Fibroblast of lung (primary cell): ENCODE data around the gene P2RY4.

ENCODE experiments used
- EZH2 ChIP-seq: IDR thresholded peaks from 2 replicates; pipeline ENCODE4 v1.5.1; 2012; ENCODE audit warnings: low read length, control low read depth, mild to moderate bottlenecking; ENCODE audit errors: missing control alignments
- TF ChIP-seq, protein P1 (sequence below), 2 donors: IDR thresholded peaks in 1 of 2; conservative IDR thresholded peaks in 1 of 2; 1 replicate in 1 of 2; 2 replicates in 1 of 2; pipeline ENCODE4 v1.5.1; 2011 to 2012; ENCODE audit warnings: low read length in 2 of 2, control low read depth in 1 of 2, inconsistent platforms in 1 of 2, low read depth in 1 of 2, mild to moderate bottlenecking in 1 of 2

DNA sequence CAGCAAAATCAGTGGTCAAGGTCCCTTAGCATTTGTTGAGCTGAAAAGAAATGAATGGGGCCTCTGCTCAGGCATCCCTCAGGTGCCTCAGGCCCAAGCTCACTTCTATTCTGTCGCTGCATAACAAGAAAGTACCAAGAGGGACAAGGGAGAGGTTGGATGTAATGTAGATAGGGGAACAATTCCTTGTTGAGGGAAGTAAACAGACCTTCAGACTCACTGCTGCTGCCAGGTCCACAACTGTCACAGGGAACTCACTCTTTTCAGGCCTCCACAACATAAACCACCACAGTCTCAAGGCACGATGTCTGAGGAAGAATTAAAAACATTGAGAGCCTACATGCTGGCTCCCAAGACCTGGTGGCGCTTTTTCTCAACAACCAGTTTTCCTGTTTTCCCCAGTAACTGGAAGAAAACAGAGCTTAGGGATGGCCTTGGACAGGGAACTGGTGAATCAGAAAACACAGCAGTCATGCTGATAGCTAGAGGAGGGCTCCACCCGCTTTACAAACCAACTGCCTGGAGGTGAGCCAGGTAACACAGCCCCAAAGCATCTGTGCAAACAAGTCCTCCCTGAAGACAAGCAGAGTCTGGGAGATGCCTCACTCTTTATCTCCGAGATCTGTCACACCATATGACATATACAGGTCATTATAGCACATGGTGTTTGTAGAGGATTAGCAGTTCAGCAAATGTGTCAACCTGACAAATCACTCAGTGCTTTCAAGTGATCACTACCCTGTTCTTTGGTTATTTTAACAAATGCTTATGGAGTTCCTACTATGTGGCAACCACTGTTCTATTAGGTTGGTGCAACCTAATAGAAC, 39.9 kb downstream of the P2RY4 start:
- TF ChIP-seq, protein P1, sequence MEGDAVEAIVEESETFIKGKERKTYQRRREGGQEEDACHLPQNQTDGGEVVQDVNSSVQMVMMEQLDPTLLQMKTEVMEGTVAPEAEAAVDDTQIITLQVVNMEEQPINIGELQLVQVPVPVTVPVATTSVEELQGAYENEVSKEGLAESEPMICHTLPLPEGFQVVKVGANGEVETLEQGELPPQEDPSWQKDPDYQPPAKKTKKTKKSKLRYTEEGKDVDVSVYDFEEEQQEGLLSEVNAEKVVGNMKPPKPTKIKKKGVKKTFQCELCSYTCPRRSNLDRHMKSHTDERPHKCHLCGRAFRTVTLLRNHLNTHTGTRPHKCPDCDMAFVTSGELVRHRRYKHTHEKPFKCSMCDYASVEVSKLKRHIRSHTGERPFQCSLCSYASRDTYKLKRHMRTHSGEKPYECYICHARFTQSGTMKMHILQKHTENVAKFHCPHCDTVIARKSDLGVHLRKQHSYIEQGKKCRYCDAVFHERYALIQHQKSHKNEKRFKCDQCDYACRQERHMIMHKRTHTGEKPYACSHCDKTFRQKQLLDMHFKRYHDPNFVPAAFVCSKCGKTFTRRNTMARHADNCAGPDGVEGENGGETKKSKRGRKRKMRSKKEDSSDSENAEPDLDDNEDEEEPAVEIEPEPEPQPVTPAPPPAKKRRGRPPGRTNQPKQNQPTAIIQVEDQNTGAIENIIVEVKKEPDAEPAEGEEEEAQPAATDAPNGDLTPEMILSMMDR (conservative IDR thresholded peaks at IDR 0.05 in 1 of 2, IDR thresholded peaks at IDR 0.05 in 1 of 2; ENCODE audit: low read depth in 1 of 2, low read length in 2 of 2) = no peak
- no peak for TF ChIP-seq EZH2
